ENCODE data around the gene LRRC4C.

LRRC4C gene

DNA sequence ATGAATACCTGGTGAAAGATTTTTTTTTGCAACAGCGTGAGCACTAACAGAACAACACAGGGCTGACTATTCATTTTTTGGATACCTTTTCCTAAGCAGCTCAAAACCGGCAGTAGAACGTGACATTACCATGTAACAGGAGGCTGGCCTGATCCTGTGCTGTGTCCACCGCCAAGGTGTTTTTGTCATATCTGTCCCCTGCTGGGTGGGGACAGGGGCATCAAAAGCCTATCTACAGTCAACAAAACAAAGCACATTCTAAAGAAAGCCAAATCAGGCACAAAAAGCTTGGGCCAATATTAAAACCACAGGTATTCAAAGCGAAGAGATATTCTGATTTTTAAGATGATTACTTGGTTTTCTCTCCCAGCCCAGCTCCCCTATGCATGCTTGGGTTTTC is 151.2 kb downstream of the LRRC4C start:
- H3K36me3 ChIP-seq (ENCODE audit: insufficient read depth, low read length), result no peaks in the 10 kb centered on the region
- H3K9me3 ChIP-seq (ENCODE audit: low read length), result no peaks in the 10 kb centered on the region
- H3K27me3 ChIP-seq (ENCODE audit: insufficient read depth, low read length), result no peaks in the 10 kb centered on the region
- no peaks in the 10 kb centered on the region for H4K20me1 ChIP-seq (ENCODE audit: insufficient read depth, low read length)
- TF ChIP-seq, protein P1, sequence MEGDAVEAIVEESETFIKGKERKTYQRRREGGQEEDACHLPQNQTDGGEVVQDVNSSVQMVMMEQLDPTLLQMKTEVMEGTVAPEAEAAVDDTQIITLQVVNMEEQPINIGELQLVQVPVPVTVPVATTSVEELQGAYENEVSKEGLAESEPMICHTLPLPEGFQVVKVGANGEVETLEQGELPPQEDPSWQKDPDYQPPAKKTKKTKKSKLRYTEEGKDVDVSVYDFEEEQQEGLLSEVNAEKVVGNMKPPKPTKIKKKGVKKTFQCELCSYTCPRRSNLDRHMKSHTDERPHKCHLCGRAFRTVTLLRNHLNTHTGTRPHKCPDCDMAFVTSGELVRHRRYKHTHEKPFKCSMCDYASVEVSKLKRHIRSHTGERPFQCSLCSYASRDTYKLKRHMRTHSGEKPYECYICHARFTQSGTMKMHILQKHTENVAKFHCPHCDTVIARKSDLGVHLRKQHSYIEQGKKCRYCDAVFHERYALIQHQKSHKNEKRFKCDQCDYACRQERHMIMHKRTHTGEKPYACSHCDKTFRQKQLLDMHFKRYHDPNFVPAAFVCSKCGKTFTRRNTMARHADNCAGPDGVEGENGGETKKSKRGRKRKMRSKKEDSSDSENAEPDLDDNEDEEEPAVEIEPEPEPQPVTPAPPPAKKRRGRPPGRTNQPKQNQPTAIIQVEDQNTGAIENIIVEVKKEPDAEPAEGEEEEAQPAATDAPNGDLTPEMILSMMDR (IDR thresholded peaks at IDR 0.05; ENCODE audit: low read length), result no peak
- no peak for TF ChIP-seq EZH2 (IDR thresholded peaks at IDR 0.05; ENCODE audit: borderline replicate concordance, low read length)
- H3K27ac ChIP-seq (ENCODE audit: low read depth, low read length, poor library complexity, severe bottlenecking), result no peak overlapping the region
- H3K9ac ChIP-seq (ENCODE audit: low read length), result no peak overlapping the region
- no peaks in the 10 kb centered on the region for H3K9me2 ChIP-seq (ENCODE audit: low read depth, low read length)
- H3F3A ChIP-seq (ENCODE audit: insufficient read depth, low read length), result no peaks in the 10 kb centered on the region
- H3K4me1 ChIP-seq (ENCODE audit: insufficient read depth, low read length, severe bottlenecking), result no peaks in the 10 kb centered on the region
- no peaks in the 10 kb centered on the region for H3K79me2 ChIP-seq (ENCODE audit: insufficient read depth, low read length)
- no peak overlapping the region for H2AFZ ChIP-seq (ENCODE audit: low read length)
- no peak overlapping the region for H3K4me2 ChIP-seq (ENCODE audit: low read length)
- H3K4me3 ChIP-seq (ENCODE audit: low read depth, low read length, poor library complexity, severe bottlenecking), result no peak overlapping the region

DNA sequence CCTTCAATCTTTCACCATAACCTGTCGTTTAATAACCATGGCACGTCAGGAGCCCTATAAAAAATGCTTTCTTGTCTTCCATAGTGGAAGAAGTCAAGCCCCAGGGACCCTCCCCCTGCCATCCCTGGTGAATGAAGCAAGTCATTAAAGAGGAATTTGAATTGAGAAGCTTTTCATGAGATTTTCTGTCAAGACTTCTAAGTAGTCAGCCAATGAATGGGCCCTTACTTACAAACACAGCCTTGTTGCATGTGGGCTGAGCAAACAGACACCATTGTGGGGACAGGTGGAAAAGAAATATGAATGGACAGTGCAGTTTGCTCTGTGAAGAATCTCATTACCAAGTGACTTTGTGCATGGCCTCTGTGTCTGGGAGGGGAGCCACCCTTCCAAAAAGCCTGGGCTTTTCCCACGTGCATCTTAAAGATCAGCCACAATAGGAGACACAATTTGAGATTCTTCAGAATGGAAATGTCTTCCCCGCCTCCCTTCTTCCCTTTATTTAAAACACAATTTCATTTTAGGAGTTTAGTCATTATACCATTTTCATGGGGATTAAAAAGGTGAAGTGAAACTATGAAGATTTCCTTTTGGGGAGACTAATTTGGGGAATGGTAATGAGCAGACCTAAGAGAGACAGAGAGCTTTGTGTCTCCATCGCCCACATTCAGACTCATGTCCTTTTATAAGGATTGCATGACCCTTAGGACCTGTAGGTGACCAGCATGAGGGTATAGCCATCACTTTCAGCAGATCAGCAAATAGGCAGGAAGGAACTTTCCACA is 152.0 kb downstream of the LRRC4C start:
- no peaks in the 10 kb centered on the region for H3K79me2 ChIP-seq (ENCODE audit: insufficient read depth, low read length)
- H3K4me3 ChIP-seq (ENCODE audit: low read depth, low read length, poor library complexity, severe bottlenecking), result no peak overlapping the region
- no peak for TF ChIP-seq EZH2 (IDR thresholded peaks at IDR 0.05; ENCODE audit: borderline replicate concordance, low read length)
- TF ChIP-seq, protein P1 (IDR thresholded peaks at IDR 0.05; ENCODE audit: low read length), result no peak
- no peaks in the 10 kb centered on the region for H3K36me3 ChIP-seq (ENCODE audit: insufficient read depth, low read length)
- no peaks in the 10 kb centered on the region for H3K4me1 ChIP-seq (ENCODE audit: insufficient read depth, low read length, severe bottlenecking)
- no peak overlapping the region for H3K4me2 ChIP-seq (ENCODE audit: low read length)
- no peak overlapping the region for H3K9ac ChIP-seq (ENCODE audit: low read length)
- H3F3A ChIP-seq (ENCODE audit: insufficient read depth, low read length), result no peaks in the 10 kb centered on the region
- no peaks in the 10 kb centered on the region for H3K27me3 ChIP-seq (ENCODE audit: insufficient read depth, low read length)
- H4K20me1 ChIP-seq (ENCODE audit: insufficient read depth, low read length), result no peaks in the 10 kb centered on the region
- H3K9me3 ChIP-seq (ENCODE audit: low read length), result no peaks in the 10 kb centered on the region
- H3K9me2 ChIP-seq (ENCODE audit: low read depth, low read length), result no peaks in the 10 kb centered on the region
- H2AFZ ChIP-seq (ENCODE audit: low read length), result no peak overlapping the region
- no peak overlapping the region for H3K27ac ChIP-seq (ENCODE audit: low read depth, low read length, poor library complexity, severe bottlenecking)

DNA sequence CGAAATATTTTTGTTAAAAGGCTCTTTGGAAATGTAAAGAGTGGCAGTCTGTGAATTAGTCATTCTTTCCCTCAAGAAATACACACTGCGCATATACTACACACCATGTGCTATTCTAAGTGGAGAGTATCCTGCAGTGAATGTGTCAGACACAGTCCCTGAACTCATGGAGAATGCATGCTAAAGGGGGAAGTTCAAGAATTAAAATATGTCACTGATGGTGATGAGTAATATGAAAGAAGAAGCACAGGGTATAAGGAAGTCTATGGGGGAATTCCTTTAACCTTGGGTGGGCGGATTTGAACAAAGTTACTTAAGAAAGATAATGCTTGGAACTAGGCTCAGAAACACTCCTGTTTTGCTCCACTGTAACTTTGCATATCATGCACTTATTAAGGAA is 153.0 kb downstream of the LRRC4C start:
- Histone ChIP-seq H3K9me2 (ENCODE audit: low read depth, low read length) (no peaks in the 10 kb centered on the region), H3K4me2 (ENCODE audit: low read length) (no peak overlapping the region), H3F3A (ENCODE audit: insufficient read depth, low read length) (no peaks in the 10 kb centered on the region), H2AFZ (ENCODE audit: low read length) (no peak overlapping the region), H3K27me3 (ENCODE audit: insufficient read depth, low read length) (no peaks in the 10 kb centered on the region), H3K4me1 (ENCODE audit: insufficient read depth, low read length, severe bottlenecking) (no peaks in the 10 kb centered on the region), H3K9ac (ENCODE audit: low read length) (no peak overlapping the region), H3K36me3 (ENCODE audit: insufficient read depth, low read length) (no peaks in the 10 kb centered on the region), H3K79me2 (ENCODE audit: insufficient read depth, low read length) (no peaks in the 10 kb centered on the region), H3K27ac (ENCODE audit: low read depth, low read length, poor library complexity, severe bottlenecking) (no peak overlapping the region), H3K4me3 (ENCODE audit: low read depth, low read length, poor library complexity, severe bottlenecking) (no peak overlapping the region), H3K9me3 (ENCODE audit: low read length) (no peaks in the 10 kb centered on the region), H4K20me1 (ENCODE audit: insufficient read depth, low read length) (no peaks in the 10 kb centered on the region)
- TF ChIP-seq EZH2 (IDR thresholded peaks at IDR 0.05; ENCODE audit: borderline replicate concordance, low read length), result no peak
- TF ChIP-seq, protein P1 (IDR thresholded peaks at IDR 0.05; ENCODE audit: low read length), result no peak

Measured in OCI-LY1 (cell line).